ENCODE data around the gene SORCS1.

Gene SORCS1

DNA sequence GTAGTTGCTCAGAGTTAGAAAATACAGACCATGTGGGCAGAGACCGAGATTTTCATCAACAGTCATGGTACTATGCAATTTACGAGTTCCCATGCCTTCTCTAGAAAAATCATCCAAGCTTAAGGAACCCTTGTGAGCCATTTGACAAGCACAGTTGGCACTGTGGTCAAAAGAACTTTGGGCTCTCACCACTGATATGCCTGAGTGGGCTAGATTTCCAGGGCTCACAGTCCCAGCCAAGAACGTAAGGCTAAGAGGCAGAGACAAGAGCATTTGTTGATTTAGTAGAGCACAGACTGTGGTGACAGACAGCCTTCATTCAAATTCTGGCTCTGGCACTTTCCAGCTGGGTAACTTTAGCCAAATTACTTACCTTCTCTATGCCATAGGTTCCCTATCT lies 407.0 kb downstream of the SORCS1 start:
- CTCF ChIA-PET, result interaction anchor here (0.8 kb wide), 1 partner anchor 22 kb away, joined by 3 read pairs; no protein-coding TSS in a partner anchor
- no peak for TF ChIP-seq CTCF (IDR thresholded peaks at IDR 0.05; ENCODE audit: control extremely low read depth, extremely low read depth, low read depth, missing control alignments)
- POLR2A ChIA-PET, result no interaction called here
- no peak for DNase-seq (ENCODE audit: extremely low spot score)

DNA sequence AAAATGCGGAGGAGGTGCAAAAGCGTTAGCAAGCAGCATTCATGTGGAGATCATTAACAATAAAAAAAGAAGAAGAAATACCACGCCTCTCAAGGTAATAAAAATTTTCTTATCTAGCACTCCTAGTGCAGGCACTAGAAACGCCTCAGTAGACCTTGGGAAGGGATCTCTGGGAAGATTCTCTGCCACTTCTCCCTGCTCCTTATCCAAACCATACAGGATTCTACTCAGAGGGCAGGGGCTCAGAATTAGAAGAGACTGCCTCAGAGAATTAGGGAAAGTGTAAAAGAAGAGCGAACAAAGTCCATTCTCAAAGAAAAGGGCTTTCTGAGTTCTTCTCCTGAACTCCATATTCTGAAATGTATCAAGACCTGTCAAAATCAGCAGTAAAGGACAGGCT lies 413.4 kb downstream of the SORCS1 start:
- POLR2A ChIA-PET, result no interaction called here
- TF ChIP-seq CTCF (IDR thresholded peaks at IDR 0.05; ENCODE audit: control extremely low read depth, extremely low read depth, low read depth, missing control alignments), result no peak
- CTCF ChIA-PET, result no interaction called here
- DNase-seq (ENCODE audit: extremely low spot score), result no peak

DNA sequence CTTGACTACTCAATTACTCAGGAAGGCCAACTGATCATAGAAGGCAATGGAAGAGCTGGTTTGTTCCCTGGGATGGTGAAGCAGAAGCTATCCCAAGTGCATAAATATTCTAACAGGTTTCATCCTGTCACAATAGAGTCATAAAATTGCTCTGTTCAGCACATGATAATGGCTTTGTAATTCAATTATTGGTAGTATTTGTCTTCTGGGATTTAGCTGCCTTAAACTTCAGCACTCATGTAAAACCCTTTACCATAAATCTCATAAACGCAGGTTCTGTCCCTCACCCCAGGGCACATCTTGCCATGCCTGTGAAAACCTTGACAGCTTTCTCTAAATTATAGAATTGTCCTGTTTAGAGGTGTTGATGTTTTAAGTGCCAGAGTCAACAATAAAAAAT lies 417.6 kb downstream of the SORCS1 start:
- ChIA-PET POLR2A (no interaction called here), CTCF (interaction anchor here (0.7 to 1.4 kb wide), 2 partner anchors 19 to 34 kb away, joined by 3 to 4 read pairs; no protein-coding TSS in a partner anchor)
- no peak for TF ChIP-seq CTCF (IDR thresholded peaks at IDR 0.05; ENCODE audit: control extremely low read depth, extremely low read depth, low read depth, missing control alignments)
- no peak for DNase-seq (ENCODE audit: extremely low spot score)

- CTCF ChIA-PET, result interaction anchor here (1.2 kb wide), 1 partner anchor 35 kb away, joined by 4 read pairs; no protein-coding TSS in a partner anchor
- POLR2A ChIA-PET, result no interaction called here
- DNase-seq (ENCODE audit: extremely low spot score), result no peak
- no peak for TF ChIP-seq CTCF (IDR thresholded peaks at IDR 0.05; ENCODE audit: control extremely low read depth, extremely low read depth, low read depth, missing control alignments)
Observed at GRCh38 chr10:106741006-106741530, 423.4 kb downstream of the SORCS1 start.

GRCh38 chr10:106740071-106740470 lies 424.4 kb downstream of the SORCS1 start:
- no peak for DNase-seq (ENCODE audit: extremely low spot score)
- CTCF ChIA-PET, result interaction anchor here (1.2 kb wide), 1 partner anchor 34 kb away, joined by 4 read pairs; no protein-coding TSS in a partner anchor
- no peak for TF ChIP-seq CTCF (IDR thresholded peaks at IDR 0.05; ENCODE audit: control extremely low read depth, extremely low read depth, low read depth, missing control alignments)
- POLR2A ChIA-PET, result no interaction called here

- ChIA-PET CTCF (interaction anchor here (1.4 kb wide), 1 partner anchor 29 kb away, joined by 5 read pairs; no protein-coding TSS in a partner anchor), POLR2A (no interaction called here)
- TF ChIP-seq CTCF (IDR thresholded peaks at IDR 0.05; ENCODE audit: control extremely low read depth, extremely low read depth, low read depth, missing control alignments), result no peak
- no peak for DNase-seq (ENCODE audit: extremely low spot score)
Observed at GRCh38 chr10:106734220-106734619, 430.3 kb downstream of the SORCS1 start.
